HL-60 (cell line): ENCODE results near the gene GLA.

Experiments used
- GABPA ChIP-seq: IDR thresholded peaks from 2 replicates; pipeline ENCODE4 v1.6.1; 2012; ENCODE audit warnings: low read depth
- POLR2AphosphoS5 ChIP-seq: IDR thresholded peaks from 2 replicates; pipeline ENCODE4 v1.6.1; 2012; ENCODE audit warnings: low read depth
- SPI1 ChIP-seq: IDR thresholded peaks from 2 replicates; pipeline ENCODE4 v1.6.1; 2012; ENCODE audit warnings: low read depth, mild to moderate bottlenecking, borderline replicate concordance
- TF ChIP-seq, protein P1 (sequence below): IDR thresholded peaks from 2 replicates; pipeline ENCODE4 v1.6.1; 2012; ENCODE audit warnings: low read depth; ENCODE audit not compliant: insufficient replicate concordance
- TF ChIP-seq, protein P2 (sequence below): IDR thresholded peaks from one replicate; pipeline ENCODE4 v1.5.1; 2011; ENCODE audit warnings: low read length, control low read depth, inconsistent platforms; ENCODE audit not compliant: insufficient read depth

DNA sequence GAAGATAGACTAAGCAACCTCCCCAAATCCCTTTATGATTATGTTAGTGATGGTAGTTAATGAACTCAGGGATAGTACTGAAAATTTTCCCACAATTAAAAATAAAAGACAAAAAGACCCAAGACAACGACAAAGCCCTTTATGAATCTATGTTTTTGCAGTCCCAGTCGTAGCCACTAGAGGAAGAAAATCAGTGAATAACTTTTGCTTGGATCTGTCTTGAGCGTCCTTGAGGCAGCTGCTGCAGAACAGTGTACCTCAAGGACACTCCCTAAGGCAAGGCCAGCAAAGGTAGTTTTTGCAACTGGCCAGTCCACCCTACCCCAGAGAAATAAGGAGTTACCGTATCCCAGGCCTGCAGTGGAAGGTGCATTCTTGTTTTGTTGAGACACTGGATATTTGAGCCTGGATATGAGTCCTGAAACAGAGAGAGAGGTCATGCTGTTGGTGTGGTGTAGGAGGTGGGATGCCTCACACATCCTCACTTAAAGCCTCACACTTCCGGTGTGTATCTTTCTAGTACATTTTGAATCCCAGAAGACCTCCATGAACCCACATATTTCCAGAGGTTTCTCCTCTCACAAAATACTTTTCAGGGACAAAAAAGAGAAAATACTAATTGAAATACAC lies 50.4 kb downstream of the GLA start:
- no peak for TF ChIP-seq POLR2AphosphoS5
- TF ChIP-seq, protein P1, sequence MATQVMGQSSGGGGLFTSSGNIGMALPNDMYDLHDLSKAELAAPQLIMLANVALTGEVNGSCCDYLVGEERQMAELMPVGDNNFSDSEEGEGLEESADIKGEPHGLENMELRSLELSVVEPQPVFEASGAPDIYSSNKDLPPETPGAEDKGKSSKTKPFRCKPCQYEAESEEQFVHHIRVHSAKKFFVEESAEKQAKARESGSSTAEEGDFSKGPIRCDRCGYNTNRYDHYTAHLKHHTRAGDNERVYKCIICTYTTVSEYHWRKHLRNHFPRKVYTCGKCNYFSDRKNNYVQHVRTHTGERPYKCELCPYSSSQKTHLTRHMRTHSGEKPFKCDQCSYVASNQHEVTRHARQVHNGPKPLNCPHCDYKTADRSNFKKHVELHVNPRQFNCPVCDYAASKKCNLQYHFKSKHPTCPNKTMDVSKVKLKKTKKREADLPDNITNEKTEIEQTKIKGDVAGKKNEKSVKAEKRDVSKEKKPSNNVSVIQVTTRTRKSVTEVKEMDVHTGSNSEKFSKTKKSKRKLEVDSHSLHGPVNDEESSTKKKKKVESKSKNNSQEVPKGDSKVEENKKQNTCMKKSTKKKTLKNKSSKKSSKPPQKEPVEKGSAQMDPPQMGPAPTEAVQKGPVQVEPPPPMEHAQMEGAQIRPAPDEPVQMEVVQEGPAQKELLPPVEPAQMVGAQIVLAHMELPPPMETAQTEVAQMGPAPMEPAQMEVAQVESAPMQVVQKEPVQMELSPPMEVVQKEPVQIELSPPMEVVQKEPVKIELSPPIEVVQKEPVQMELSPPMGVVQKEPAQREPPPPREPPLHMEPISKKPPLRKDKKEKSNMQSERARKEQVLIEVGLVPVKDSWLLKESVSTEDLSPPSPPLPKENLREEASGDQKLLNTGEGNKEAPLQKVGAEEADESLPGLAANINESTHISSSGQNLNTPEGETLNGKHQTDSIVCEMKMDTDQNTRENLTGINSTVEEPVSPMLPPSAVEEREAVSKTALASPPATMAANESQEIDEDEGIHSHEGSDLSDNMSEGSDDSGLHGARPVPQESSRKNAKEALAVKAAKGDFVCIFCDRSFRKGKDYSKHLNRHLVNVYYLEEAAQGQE, result no peak
- TF ChIP-seq, protein P2, sequence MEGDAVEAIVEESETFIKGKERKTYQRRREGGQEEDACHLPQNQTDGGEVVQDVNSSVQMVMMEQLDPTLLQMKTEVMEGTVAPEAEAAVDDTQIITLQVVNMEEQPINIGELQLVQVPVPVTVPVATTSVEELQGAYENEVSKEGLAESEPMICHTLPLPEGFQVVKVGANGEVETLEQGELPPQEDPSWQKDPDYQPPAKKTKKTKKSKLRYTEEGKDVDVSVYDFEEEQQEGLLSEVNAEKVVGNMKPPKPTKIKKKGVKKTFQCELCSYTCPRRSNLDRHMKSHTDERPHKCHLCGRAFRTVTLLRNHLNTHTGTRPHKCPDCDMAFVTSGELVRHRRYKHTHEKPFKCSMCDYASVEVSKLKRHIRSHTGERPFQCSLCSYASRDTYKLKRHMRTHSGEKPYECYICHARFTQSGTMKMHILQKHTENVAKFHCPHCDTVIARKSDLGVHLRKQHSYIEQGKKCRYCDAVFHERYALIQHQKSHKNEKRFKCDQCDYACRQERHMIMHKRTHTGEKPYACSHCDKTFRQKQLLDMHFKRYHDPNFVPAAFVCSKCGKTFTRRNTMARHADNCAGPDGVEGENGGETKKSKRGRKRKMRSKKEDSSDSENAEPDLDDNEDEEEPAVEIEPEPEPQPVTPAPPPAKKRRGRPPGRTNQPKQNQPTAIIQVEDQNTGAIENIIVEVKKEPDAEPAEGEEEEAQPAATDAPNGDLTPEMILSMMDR, result no peak
- no peak for TF ChIP-seq GABPA
- TF ChIP-seq SPI1, result no peak
